Mesendoderm (in vitro differentiated cells): ENCODE results near the gene GRK1.

Experiments used
- DNase-seq: peaks from one replicate; pipeline ENCODE4 v3.0.0; 2013
- H2AK5ac ChIP-seq: 2 replicates; pipeline ENCODE4 v1.6.1; 2013; ENCODE audit warnings: low read length, inconsistent platforms
- H2BK120ac ChIP-seq: 2 replicates; pipeline ENCODE4 v1.6.1; 2013; ENCODE audit warnings: low read depth, mild to moderate bottlenecking, low read length, moderate library complexity, mixed read lengths
- H2BK15ac ChIP-seq: replicated peaks from 2 replicates; pipeline ENCODE4 v1.6.1; 2013; ENCODE audit warnings: low read depth, mild to moderate bottlenecking, moderate library complexity
- H2BK5ac ChIP-seq: 2 replicates; pipeline ENCODE4 v1.6.1; 2013; ENCODE audit warnings: low read length, inconsistent platforms
- H3K18ac ChIP-seq: 2 replicates; pipeline ENCODE4 v1.6.1; 2013; ENCODE audit warnings: mild to moderate bottlenecking, low read length, mixed read lengths
- H3K23ac ChIP-seq: one replicate; pipeline ENCODE4 v1.6.1; 2013; ENCODE audit warnings: low read length
- H3K27ac ChIP-seq: 2 replicates; pipeline ENCODE4 v1.5.1; 2013; ENCODE audit warnings: low read depth, mild to moderate bottlenecking, inconsistent platforms, low read length, moderate library complexity
- H3K27me3 ChIP-seq: 2 replicates; pipeline ENCODE4 v1.6.1; 2013; ENCODE audit warnings: low read length, control low read depth, mild to moderate bottlenecking, inconsistent platforms; ENCODE audit not compliant: insufficient read depth, poor library complexity
- H3K36me3 ChIP-seq: 2 replicates; pipeline ENCODE4 v1.6.1; 2013; ENCODE audit warnings: low read length, inconsistent platforms; ENCODE audit not compliant: control insufficient read depth, insufficient read depth
- H3K4ac ChIP-seq: one replicate; pipeline ENCODE4 v1.6.1; 2013; ENCODE audit warnings: low read depth, mild to moderate bottlenecking, low read length, moderate library complexity
- H3K4me1 ChIP-seq: 2 replicates; pipeline ENCODE4 v1.6.1; 2013; ENCODE audit warnings: low read depth, low read length, inconsistent platforms; ENCODE audit not compliant: control insufficient read depth
- H3K4me2 ChIP-seq: 2 replicates; pipeline ENCODE4 v1.6.1; 2013; ENCODE audit warnings: low read length
- H3K4me3 ChIP-seq: 2 replicates; pipeline ENCODE4 v1.5.1; 2013; ENCODE audit warnings: mild to moderate bottlenecking, low read length
- H3K56ac ChIP-seq: one replicate; pipeline ENCODE4 v1.6.1; 2013; ENCODE audit warnings: low read length
- H3K79me1 ChIP-seq: 2 replicates; pipeline ENCODE4 v1.6.1; 2013; ENCODE audit warnings: low read length, inconsistent platforms
- H3K79me2 ChIP-seq: 2 replicates; pipeline ENCODE4 v1.6.1; 2013; ENCODE audit warnings: mild to moderate bottlenecking, low read length; ENCODE audit not compliant: control insufficient read depth, insufficient read depth
- H3K9ac ChIP-seq: 2 replicates; pipeline ENCODE4 v1.6.1; 2013; ENCODE audit warnings: low read length, inconsistent platforms
- H4K5ac ChIP-seq: one replicate; pipeline ENCODE4 v1.6.1; 2013; ENCODE audit warnings: low read length
- H4K8ac ChIP-seq: one replicate; pipeline ENCODE4 v1.6.1; 2013; ENCODE audit warnings: low read depth, mild to moderate bottlenecking, control low read depth, low read length, moderate library complexity
- WGBS: extraction: QIAGEN DNeasy Blood & Tissue Kit; methylation state at CpG from one replicate; pipeline ENCODE4 v1.1.7; 2013; ENCODE audit warnings: low lambda C conversion rate, missing lambda C conversion rate; ENCODE audit not compliant: insufficient coverage; ENCODE audit errors: extremely low coverage; 5-methylcytosine and 5-hydroxymethylcytosine counted together

Gene GRK1

DNA sequence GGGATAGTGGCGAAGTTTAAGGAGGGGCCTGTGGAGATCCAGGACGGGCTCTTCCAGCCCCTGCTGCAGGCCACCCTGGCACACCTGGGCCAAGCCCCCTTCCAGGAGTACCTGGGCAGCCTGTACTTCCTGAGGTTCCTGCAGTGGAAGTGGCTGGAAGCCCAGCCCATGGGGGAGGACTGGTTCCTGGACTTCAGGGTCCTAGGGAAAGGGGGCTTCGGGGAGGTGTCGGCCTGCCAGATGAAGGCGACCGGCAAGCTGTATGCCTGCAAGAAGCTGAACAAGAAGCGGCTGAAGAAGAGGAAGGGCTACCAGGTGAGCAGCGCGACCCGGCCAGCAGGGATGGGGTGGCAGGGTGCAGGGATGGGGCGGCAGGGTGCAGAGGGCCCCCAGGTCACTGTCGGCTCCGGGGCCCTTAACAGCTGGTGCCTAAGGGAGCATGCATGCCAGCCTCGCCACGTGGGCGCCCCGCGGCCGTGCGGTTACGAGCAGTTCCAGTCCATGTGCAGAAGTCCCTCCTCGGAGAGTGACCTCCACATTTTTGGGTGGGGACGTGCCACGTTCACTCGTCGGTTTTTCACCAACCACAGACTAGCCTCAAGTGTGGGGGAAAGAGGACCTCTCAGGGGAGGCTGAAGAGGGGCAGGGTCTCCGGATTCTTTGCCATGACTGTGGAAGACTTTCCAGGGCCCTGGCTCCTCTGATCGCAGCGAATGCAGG lies 912 bp downstream of the GRK1 start:
- DNase-seq, result no peak
- Histone ChIP-seq H3K79me2 (no peaks in the 10 kb centered on the region), H3K27me3 (no peaks in the 10 kb centered on the region), H3K9ac (no peak overlapping the region), H3K79me1 (no peaks in the 10 kb centered on the region), H2BK15ac (no peak overlapping the region), H4K8ac (no peak overlapping the region), H3K4me3 (no peak overlapping the region), H2AK5ac (no peak overlapping the region), H3K4me2 (no peak overlapping the region), H2BK120ac (no peak overlapping the region), H3K36me3 (no peaks in the 10 kb centered on the region), H4K5ac (no peak overlapping the region), H3K23ac (peak overlapping the region; percentile 20), H3K27ac (no peak overlapping the region), H3K4ac (no peak overlapping the region), H3K4me1 (no peaks in the 10 kb centered on the region), H3K18ac (no peak overlapping the region), H3K56ac (no peak overlapping the region), H2BK5ac (no peak overlapping the region)
- WGBS, result no CpG with 5 or more reads among the region's 29 CpGs

DNA sequence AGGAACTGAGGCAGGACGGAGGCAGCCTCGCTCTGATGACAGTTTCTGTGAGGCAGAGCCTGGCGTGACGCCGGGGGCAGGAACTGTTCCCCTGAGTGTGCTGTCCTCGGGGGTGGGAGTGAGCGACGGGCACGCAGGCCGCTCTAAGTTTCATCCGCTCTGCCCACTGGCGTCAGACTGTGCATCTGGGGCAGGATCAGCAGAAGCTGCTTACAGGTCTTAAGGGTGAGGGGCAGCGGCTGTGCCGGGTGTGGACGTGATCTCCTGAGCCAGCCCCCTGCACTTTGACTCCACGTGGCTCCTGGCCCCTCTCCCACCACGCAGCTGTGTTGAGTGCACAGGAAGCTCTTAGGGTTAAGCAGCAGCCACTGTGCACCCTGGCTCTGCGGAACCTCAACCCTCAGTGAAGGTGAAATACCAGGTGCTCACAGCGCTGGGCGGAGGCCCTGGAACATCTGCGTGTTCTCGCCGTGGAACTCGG lies 1.5 kb downstream of the GRK1 start:
- Histone ChIP-seq H3K27me3 (no peaks in the 10 kb centered on the region), H3K4me3 (no peak overlapping the region), H2BK120ac (no peak overlapping the region), H3K23ac (peak overlapping the region; percentile 20), H3K79me2 (no peaks in the 10 kb centered on the region), H3K4me2 (no peak overlapping the region), H2AK5ac (no peak overlapping the region), H4K5ac (no peak overlapping the region), H3K9ac (no peak overlapping the region), H3K56ac (peak overlapping the region; percentile 25), H3K4ac (no peak overlapping the region), H2BK15ac (no peak overlapping the region), H4K8ac (no peak overlapping the region), H3K79me1 (no peaks in the 10 kb centered on the region), H2BK5ac (no peak overlapping the region), H3K18ac (no peak overlapping the region), H3K27ac (no peak overlapping the region), H3K4me1 (no peaks in the 10 kb centered on the region), H3K36me3 (no peaks in the 10 kb centered on the region)
- no peak for DNase-seq
- no CpG with 5 or more reads among the region's 24 CpGs for WGBS

DNA sequence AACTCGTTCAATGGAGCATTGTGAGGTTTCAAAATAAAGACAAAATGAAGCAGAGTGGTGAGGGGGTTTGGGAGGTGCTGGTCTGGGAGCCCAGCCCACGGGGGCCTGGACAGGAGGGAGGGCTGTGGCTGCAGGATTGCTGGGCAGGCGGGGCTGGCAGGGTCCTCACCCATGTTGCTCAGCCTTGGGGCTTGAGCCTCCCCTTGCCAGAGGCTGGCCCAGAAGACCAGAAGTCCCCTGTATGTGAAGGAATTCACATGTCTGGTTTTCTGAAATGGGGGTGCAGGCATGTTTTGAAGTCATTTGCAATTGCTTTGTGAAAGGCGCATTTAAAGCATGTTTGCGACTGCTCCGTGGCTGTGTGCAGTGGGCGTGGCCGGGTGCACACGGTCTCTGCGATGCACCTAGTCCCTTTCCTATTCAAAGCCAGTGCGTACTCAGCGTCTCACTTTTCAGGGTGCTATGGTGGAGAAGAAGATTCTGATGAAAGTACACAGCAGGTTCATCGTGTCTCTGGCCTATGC lies 2.3 kb downstream of the GRK1 start:
- Histone ChIP-seq H4K5ac (no peak overlapping the region), H3K79me2 (no peaks in the 10 kb centered on the region), H3K4me3 (no peak overlapping the region), H3K56ac (no peak overlapping the region), H2AK5ac (no peak overlapping the region), H3K9ac (no peak overlapping the region), H3K4me1 (no peaks in the 10 kb centered on the region), H3K4ac (no peak overlapping the region), H3K36me3 (no peaks in the 10 kb centered on the region), H2BK5ac (no peak overlapping the region), H2BK120ac (no peak overlapping the region), H4K8ac (no peak overlapping the region), H3K4me2 (no peak overlapping the region), H3K23ac (no peak overlapping the region), H3K27ac (no peak overlapping the region), H3K18ac (no peak overlapping the region), H3K27me3 (no peaks in the 10 kb centered on the region), H2BK15ac (no peak overlapping the region), H3K79me1 (no peaks in the 10 kb centered on the region)
- WGBS, result no CpG with 5 or more reads among the region's 13 CpGs
- DNase-seq, result no peak

DNA sequence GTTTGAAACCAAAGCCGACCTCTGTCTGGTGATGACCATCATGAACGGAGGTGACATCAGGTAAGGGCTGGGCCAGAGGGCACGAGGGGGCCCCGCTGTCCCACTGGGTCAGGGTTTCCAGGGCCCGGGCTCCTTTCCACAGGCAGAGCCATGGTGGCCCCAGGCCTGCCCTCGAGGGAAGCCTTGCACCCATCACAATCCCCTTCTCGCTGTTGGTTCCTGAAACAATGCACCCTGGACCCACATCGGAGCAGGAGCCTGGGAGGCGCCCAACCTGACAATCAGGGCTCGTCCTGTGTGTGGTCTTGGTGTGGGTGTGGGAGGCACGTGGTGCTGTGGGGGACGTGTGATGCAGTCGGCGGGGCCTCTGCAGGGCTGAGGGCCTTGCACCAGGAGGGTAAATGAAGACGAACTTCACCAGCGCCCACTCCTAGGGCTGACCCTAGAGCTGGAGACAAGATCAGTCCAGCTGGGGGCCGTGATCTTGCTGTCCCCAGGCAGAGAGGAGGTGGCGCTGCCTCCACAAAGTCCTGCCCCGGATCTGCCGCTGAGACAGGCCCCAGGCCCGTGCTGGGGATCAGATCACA lies 2.8 kb downstream of the GRK1 start:
- no peak overlapping the region for H3K9ac ChIP-seq
- H3K56ac ChIP-seq, result peak overlapping the region; percentile 67
- no peak overlapping the region for H4K8ac ChIP-seq
- H3K23ac ChIP-seq, result no peak overlapping the region
- no peaks in the 10 kb centered on the region for H3K79me1 ChIP-seq
- no CpG with 5 or more reads among the region's 21 CpGs for WGBS
- H3K4ac ChIP-seq, result no peak overlapping the region
- no peak overlapping the region for H3K4me2 ChIP-seq
- no peak overlapping the region for H3K4me3 ChIP-seq
- H3K36me3 ChIP-seq, result no peaks in the 10 kb centered on the region
- no peak for DNase-seq
- no peak overlapping the region for H3K27ac ChIP-seq
- H3K79me2 ChIP-seq, result no peaks in the 10 kb centered on the region
- H4K5ac ChIP-seq, result no peak overlapping the region
- no peak overlapping the region for H2AK5ac ChIP-seq
- H2BK15ac ChIP-seq, result no peak overlapping the region
- no peak overlapping the region for H2BK120ac ChIP-seq
- no peaks in the 10 kb centered on the region for H3K4me1 ChIP-seq
- no peaks in the 10 kb centered on the region for H3K27me3 ChIP-seq
- H2BK5ac ChIP-seq, result no peak overlapping the region
- no peak overlapping the region for H3K18ac ChIP-seq

DNA sequence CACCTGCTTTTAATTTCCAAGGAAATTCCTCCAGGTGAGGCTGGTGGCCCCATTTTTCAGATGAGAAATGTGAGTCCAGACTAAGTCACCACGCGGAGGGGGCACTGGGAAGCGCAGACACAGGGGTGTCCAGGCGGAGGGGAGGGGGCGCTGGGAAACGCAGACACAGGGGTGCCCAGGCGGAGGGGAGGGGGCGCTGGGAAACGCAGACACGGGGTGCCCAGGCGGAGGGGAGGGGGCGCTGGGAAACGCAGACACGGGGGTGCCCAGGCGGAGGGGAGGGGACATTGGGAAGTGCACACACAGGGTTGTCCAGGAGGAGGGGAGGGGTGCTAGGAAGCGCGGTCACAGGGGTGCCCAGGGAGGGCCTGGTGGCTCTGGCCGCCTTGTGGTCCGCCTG lies 3.5 kb downstream of the GRK1 start:
- DNase-seq, result no peak
- no peaks in the 10 kb centered on the region for H3K27me3 ChIP-seq

More for the DNA sequence above, 3.5 kb downstream of the GRK1 start:
- no peak overlapping the region for H3K4me3 ChIP-seq
- no peak overlapping the region for H3K56ac ChIP-seq
- H3K27ac ChIP-seq, result no peak overlapping the region
- H2AK5ac ChIP-seq, result no peak overlapping the region
- no peak overlapping the region for H4K8ac ChIP-seq
- H3K4me1 ChIP-seq, result no peaks in the 10 kb centered on the region
- H4K5ac ChIP-seq, result no peak overlapping the region
- H2BK5ac ChIP-seq, result no peak overlapping the region
- H3K23ac ChIP-seq, result no peak overlapping the region
- no peak overlapping the region for H3K4ac ChIP-seq
- no peaks in the 10 kb centered on the region for H3K79me2 ChIP-seq
- WGBS, result no CpG with 5 or more reads among the region's 19 CpGs
- H3K4me2 ChIP-seq, result no peak overlapping the region
- H3K79me1 ChIP-seq, result no peaks in the 10 kb centered on the region
- H2BK120ac ChIP-seq, result no peak overlapping the region
- no peak overlapping the region for H2BK15ac ChIP-seq
- H3K18ac ChIP-seq, result no peak overlapping the region
- no peaks in the 10 kb centered on the region for H3K36me3 ChIP-seq
- H3K9ac ChIP-seq, result no peak overlapping the region
